ENCODE measurements around the gene MARS1.

DNA sequence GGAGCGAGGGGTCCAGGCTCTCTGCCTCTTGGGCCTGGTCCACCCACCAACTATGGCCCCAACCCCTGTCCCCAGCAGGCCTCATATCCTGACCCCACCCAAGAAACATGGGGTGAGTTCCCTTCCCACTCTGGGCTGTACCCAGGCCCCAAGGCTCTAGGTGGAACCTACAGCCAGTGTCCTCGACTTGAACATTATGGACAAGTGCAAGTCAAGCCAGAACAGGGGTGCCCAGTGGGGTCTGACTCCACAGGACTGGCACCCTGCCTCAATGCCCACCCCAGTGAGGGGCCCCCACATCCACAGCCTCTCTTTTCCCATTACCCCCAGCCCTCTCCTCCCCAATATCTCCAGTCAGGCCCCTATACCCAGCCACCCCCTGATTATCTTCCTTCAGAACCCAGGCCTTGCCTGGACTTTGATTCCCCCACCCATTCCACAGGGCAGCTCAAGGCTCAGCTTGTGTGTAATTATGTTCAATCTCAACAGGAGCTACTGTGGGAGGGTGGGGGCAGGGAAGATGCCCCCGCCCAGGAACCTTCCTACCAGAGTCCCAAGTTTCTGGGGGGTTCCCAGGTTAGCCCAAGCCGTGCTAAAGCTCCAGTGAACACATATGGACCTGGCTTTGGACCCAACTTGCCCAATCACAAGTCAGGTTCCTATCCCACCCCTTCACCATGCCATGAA, 16.8 kb upstream of the MARS1 start:
- TF ChIP-seq, protein P1, sequence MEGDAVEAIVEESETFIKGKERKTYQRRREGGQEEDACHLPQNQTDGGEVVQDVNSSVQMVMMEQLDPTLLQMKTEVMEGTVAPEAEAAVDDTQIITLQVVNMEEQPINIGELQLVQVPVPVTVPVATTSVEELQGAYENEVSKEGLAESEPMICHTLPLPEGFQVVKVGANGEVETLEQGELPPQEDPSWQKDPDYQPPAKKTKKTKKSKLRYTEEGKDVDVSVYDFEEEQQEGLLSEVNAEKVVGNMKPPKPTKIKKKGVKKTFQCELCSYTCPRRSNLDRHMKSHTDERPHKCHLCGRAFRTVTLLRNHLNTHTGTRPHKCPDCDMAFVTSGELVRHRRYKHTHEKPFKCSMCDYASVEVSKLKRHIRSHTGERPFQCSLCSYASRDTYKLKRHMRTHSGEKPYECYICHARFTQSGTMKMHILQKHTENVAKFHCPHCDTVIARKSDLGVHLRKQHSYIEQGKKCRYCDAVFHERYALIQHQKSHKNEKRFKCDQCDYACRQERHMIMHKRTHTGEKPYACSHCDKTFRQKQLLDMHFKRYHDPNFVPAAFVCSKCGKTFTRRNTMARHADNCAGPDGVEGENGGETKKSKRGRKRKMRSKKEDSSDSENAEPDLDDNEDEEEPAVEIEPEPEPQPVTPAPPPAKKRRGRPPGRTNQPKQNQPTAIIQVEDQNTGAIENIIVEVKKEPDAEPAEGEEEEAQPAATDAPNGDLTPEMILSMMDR (conservative IDR thresholded peaks at IDR 0.05 in 1 of 2, IDR thresholded peaks at IDR 0.05 in 1 of 2; ENCODE audit: low read depth in 1 of 2, low read length in 2 of 2), result no peak
- no peak for TF ChIP-seq EZH2 (IDR thresholded peaks at IDR 0.05; ENCODE audit: low read length, missing control alignments)
